LoVo (cell line): ENCODE results near the gene CBLN1.

Source experiments
- DNase-seq: peaks from one replicate; pipeline ENCODE4 v3.0.0-alpha.2; 2016; ENCODE audit warnings: low spot score

The CBLN1 gene

GRCh38 chr16:49281480-49281842, at the start of gene CBLN1:
TSS of gene CBLN1 (minus strand) at chr16:49281838. CDS start at chr16:49281465, 373 bp downstream.
- no peak for DNase-seq

- DNase-seq = no peak
Measured at GRCh38 chr16:49330562-49331201, 49.0 kb upstream of the CBLN1 start.

GRCh38 chr16:49328325-49328724, 46.7 kb upstream of the CBLN1 start:
- no peak for DNase-seq

- no peak for DNase-seq
Measured at GRCh38 chr16:49327466-49327865, 45.8 kb upstream of the CBLN1 start.

- no peak for DNase-seq
Measured at GRCh38 chr16:49324703-49325102, 43.1 kb upstream of the CBLN1 start.

- DNase-seq = no peak
Measured at GRCh38 chr16:49315602-49316001, 34.0 kb upstream of the CBLN1 start.

- no peak for DNase-seq
Measured at GRCh38 chr16:49312389-49312985, 30.8 kb upstream of the CBLN1 start.

- no peak for DNase-seq
Measured at GRCh38 chr16:49311823-49312222, 30.2 kb upstream of the CBLN1 start.

- no peak for DNase-seq
Measured at GRCh38 chr16:49307176-49307575, 25.5 kb upstream of the CBLN1 start.

GRCh38 chr16:49305406-49305805, 23.8 kb upstream of the CBLN1 start:
- no peak for DNase-seq

GRCh38 chr16:49292413-49292812, 10.8 kb upstream of the CBLN1 start:
- no peak for DNase-seq

GRCh38 chr16:49287572-49287971, 5.9 kb upstream of the CBLN1 start:
- no peak for DNase-seq

GRCh38 chr16:49284962-49285361, 3.3 kb upstream of the CBLN1 start:
- DNase-seq = no peak

- DNase-seq = no peak
Measured at GRCh38 chr16:49283376-49284049, 1.9 kb upstream of the CBLN1 start.

GRCh38 chr16:49282690-49283375, 1.2 kb upstream of the CBLN1 start:
- no peak for DNase-seq

GRCh38 chr16:49281843-49282642, 405 bp upstream of the CBLN1 start:
- peak; percentile 85 for DNase-seq

GRCh38 chr16:49280841-49281371, 732 bp downstream of the CBLN1 start:
- no peak for DNase-seq

GRCh38 chr16:49280105-49280741, 1.4 kb downstream of the CBLN1 start:
- DNase-seq = no peak

- DNase-seq = no peak
Measured at GRCh38 chr16:49278944-49279725, 2.5 kb downstream of the CBLN1 start.

- no peak for DNase-seq
Measured at GRCh38 chr16:49278567-49278827, 3.1 kb downstream of the CBLN1 start.
